K562 (cell line): ENCODE measurements around the gene ZSWIM7. TPM values are rescaled to one million over a fixed set of nuclear protein-coding genes. Genes with fewer than 3 reads are reported as not detected.

Experiments used
- CREM ChIP-seq: IDR thresholded peaks from 2 replicates; pipeline ENCODE4 v1.6.1; 2014; ENCODE audit warnings: antibody characterized with exemption, low read depth
- ETV6 ChIP-seq, 3 experiments: fragments of 150-350 bp in 1 of 3; sonication (generic) in 1 of 3; formaldehyde crosslinking in 1 of 3; IDR thresholded peaks; 2 replicates each; pipeline versions ENCODE4 v1.6.1 to v1.8.0; 2014 to 2022; ENCODE audit warnings: borderline replicate concordance in 2 of 3, low read depth in 2 of 3, antibody characterized with exemption in 1 of 3, low read length in 1 of 3, mild to moderate bottlenecking in 1 of 3, missing genetic modification reagents in 1 of 3
- FOXK2 ChIP-seq, 2 experiments: fragments of 450-650 bp; IDR thresholded peaks in 1 of 2; conservative IDR thresholded peaks in 1 of 2; 2 replicates each; pipeline ENCODE4 v1.6.1; 2016; ENCODE audit warnings: low read depth in 2 of 2, mild to moderate bottlenecking in 1 of 2
- FOXP1 ChIP-seq: sonication (generic); formaldehyde crosslinking; IDR thresholded peaks from 2 replicates; pipeline ENCODE4 v1.8.0; 2022; ENCODE audit warnings: mild to moderate bottlenecking, missing genetic modification reagents
- IFI16 ChIP-seq: fragments of 250-450 bp; sonication (Bioruptor Pico); IDR thresholded peaks from 2 replicates; pipeline ENCODE4 v2.1.2; 2022; ENCODE audit warnings: mild to moderate bottlenecking, inconsistent platforms
- NFE2 ChIP-seq: IDR thresholded peaks from 2 replicates; pipeline ENCODE4 v1.6.1; 2014; ENCODE audit warnings: antibody characterized with exemption, low read depth
- NFXL1 ChIP-seq: fragments of 450-650 bp; formaldehyde crosslinking; IDR thresholded peaks from 2 replicates; pipeline ENCODE4 v1.4.0; 2021; ENCODE audit warnings: mild to moderate bottlenecking
- RAD51 ChIP-seq: fragments of 450-650 bp; IDR thresholded peaks from 2 replicates; pipeline ENCODE4 v1.7.1; 2016; ENCODE audit warnings: low read depth, mild to moderate bottlenecking, borderline replicate concordance
- TEAD4 ChIP-seq, 2 experiments: sonication (generic) in 1 of 2; formaldehyde crosslinking in 1 of 2; IDR thresholded peaks; 2 replicates each; pipeline versions ENCODE4 v1.6.1 to v1.8.0; 2012 to 2022; ENCODE audit warnings: borderline replicate concordance in 1 of 2, inconsistent platforms in 1 of 2, low read length in 1 of 2, mild to moderate bottlenecking in 1 of 2, missing genetic modification reagents in 1 of 2
- ZFPM2 ChIP-seq: fragments of 250-450 bp; sonication (Bioruptor Pico); IDR thresholded peaks from 2 replicates; pipeline ENCODE4 v1.5.1; 2022; ENCODE audit warnings: mild to moderate bottlenecking
- ZNF316 ChIP-seq: fragments of 450-650 bp; IDR thresholded peaks from 2 replicates; pipeline ENCODE4 v1.6.1; 2016
- ZNF766 ChIP-seq: fragments of 200-800 bp; sonication (Bioruptor generic); conservative IDR thresholded peaks from 2 replicates; pipeline ENCODE4 v1.6.1; 2016; ENCODE audit warnings: missing genetic modification characterization, missing compliant biosample characterization
- polyA plus RNA-seq, 8 experiments: library from polyadenylated mRNA; depleted of rRNA in 4 of 8; stranded (reverse) in 5 of 8; unstranded in 3 of 8; fragments of >200 nt; fragmentation: Nextera tagmentation in 2 of 8; fragmentation: Illumina TruSeq in 1 of 8; extraction: Ambion mirVana in 2 of 8; extraction: Trizol in 1 of 8; gene quantifications; 2 replicates each; pipeline versions ENCODE4 v1.2.1 to v1.2.3, GENCODE V29; 2011 to 2014; ENCODE audit warnings: inconsistent platforms in 1 of 8, missing spikeins in 1 of 8
- total RNA-seq, 7 experiments: library from RNA; depleted of rRNA in 6 of 7; stranded (reverse); fragments of >200 nt in 6 of 7; fragmentation: Illumina TruSeq in 2 of 7; extraction: Trizol in 2 of 7; gene quantifications; 2 replicates each; pipeline versions ENCODE4 v1.2.1 to v1.2.3, GENCODE V29; 2011 to 2021; ENCODE audit warnings: low replicate concordance in 1 of 7
- TF ChIP-seq, protein P1 (sequence below): fragments of 450-650 bp; IDR thresholded peaks from 2 replicates; pipeline ENCODE4 v1.6.1; 2017; ENCODE audit warnings: antibody characterized with exemption, mild to moderate bottlenecking

ZSWIM7 gene
- total and polyA plus RNA-seq, 9 of the 15 experiments (the other 6 are each of a cell fraction or from before 2014, with no cell fraction given), result 5.9 to 18.7 (median 9.5) TPM

DNA sequence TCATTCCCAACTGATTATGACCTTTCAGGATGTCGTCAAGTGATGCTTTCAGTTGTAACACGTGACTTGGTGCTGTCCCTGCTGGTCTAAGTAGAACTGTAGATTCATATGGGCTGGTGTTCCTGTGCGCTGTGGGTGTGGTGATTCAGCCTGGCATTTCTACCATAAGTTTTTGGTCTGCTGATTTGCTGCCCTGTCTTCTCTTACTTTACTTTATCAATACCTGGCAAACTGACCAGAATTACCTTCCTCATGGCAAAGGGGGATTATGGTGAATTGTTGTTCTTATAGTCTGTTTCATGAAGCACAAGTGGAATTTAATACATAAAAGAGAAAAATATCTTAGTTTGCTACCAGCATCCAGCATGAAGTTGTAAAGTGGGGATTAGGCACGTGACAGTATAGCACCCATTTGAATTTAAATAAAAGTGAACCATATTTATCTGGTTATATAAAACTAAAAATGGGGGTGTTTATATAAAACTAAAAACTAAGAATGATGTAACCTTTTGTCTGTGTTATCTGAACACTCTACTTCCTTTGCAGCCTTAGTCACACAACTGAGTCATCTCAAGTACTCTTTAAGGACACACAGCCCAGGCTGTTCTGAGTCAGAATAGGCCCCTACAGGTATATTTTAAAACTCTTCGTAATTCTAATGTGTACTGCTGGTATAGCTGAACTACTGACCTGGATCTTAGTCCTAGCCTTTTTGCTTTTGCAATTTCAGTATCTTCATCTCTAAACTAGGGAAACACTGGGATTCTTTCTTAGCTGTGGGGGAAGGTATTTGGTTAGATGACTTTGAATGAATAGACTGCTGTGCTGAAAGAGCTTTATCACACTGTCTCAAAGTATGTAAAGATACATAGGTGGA lies 28.4 kb upstream of the ZSWIM7 start (continued):
- TF ChIP-seq, protein P1, sequence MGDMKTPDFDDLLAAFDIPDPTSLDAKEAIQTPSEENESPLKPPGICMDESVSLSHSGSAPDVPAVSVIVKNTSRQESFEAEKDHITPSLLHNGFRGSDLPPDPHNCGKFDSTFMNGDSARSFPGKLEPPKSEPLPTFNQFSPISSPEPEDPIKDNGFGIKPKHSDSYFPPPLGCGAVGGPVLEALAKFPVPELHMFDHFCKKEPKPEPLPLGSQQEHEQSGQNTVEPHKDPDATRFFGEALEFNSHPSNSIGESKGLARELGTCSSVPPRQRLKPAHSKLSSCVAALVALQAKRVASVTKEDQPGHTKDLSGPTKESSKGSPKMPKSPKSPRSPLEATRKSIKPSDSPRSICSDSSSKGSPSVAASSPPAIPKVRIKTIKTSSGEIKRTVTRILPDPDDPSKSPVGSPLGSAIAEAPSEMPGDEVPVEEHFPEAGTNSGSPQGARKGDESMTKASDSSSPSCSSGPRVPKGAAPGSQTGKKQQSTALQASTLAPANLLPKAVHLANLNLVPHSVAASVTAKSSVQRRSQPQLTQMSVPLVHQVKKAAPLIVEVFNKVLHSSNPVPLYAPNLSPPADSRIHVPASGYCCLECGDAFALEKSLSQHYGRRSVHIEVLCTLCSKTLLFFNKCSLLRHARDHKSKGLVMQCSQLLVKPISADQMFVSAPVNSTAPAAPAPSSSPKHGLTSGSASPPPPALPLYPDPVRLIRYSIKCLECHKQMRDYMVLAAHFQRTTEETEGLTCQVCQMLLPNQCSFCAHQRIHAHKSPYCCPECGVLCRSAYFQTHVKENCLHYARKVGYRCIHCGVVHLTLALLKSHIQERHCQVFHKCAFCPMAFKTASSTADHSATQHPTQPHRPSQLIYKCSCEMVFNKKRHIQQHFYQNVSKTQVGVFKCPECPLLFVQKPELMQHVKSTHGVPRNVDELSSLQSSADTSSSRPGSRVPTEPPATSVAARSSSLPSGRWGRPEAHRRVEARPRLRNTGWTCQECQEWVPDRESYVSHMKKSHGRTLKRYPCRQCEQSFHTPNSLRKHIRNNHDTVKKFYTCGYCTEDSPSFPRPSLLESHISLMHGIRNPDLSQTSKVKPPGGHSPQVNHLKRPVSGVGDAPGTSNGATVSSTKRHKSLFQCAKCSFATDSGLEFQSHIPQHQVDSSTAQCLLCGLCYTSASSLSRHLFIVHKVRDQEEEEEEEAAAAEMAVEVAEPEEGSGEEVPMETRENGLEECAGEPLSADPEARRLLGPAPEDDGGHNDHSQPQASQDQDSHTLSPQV, result peak; percentile 79
- TF ChIP-seq NFE2 (peak; percentile 54), RAD51 (0 out of 2 replicates have a peak, but pooled peaks have one; percentile 18), FOXK2 (conservative IDR thresholded peaks at IDR 0.05 in 1 of 2, IDR thresholded peaks at IDR 0.05 in 1 of 2; ENCODE audit: low read depth in 2 of 2) (peak in 1 of 2 experiments; percentile 43; a peak in 1 of 4 replicates), CREM (peak; percentile 36; the same call in 1 of the 2 replicates), ZNF316 (peak; percentile 14; the same call in 1 of the 2 replicates), TEAD4 (IDR thresholded peaks at IDR 0.05; ENCODE audit: low read length) (0 out of 2 replicates have a peak, but pooled peaks have one; percentile 10), TEAD4 (CRISPR knock-in tag; IDR thresholded peaks at IDR 0.05; ENCODE audit: borderline replicate concordance) (no peak), FOXP1 (CRISPR knock-in tag) (no peak), ZNF766 (CRISPR knock-in tag) (0 out of 2 replicates have a peak, but pooled peaks have one; percentile 42), NFXL1 (0 out of 2 replicates have a peak, but pooled peaks have one; percentile 18), ETV6 (IDR thresholded peaks at IDR 0.05; ENCODE audit: borderline replicate concordance in 1 of 2, low read depth in 2 of 2, low read length in 1 of 2) (no peak), ETV6 (CRISPR knock-in tag; IDR thresholded peaks at IDR 0.05; ENCODE audit: borderline replicate concordance) (no peak), IFI16 (CRISPR knock-in tag) (no peak), ZFPM2 (no peak)
